Keratinocyte (primary cell): ENCODE measurements around the gene ZNF586.

Source experiments
- EZH2 ChIP-seq: IDR thresholded peaks from one replicate; pipeline ENCODE4 v1.6.1; 2012; ENCODE audit warnings: inconsistent platforms, mild to moderate bottlenecking, low read length, moderate library complexity
- TF ChIP-seq, protein P1 (sequence below), 3 experiments: IDR thresholded peaks in 1 of 3; conservative IDR thresholded peaks in 1 of 3; optimal IDR thresholded peaks in 1 of 3; 2 replicates in 2 of 3; 3 replicates in 1 of 3; pipeline versions ENCODE3 to v1.5.1; 2011; ENCODE audit warnings: low read length in 3 of 3, mild to moderate bottlenecking in 3 of 3, moderate library complexity in 2 of 3, control low read depth in 1 of 3, inconsistent platforms in 1 of 3; ENCODE audit not compliant: insufficient read depth in 2 of 3; ENCODE audit errors: extremely low read depth in 1 of 3

DNA sequence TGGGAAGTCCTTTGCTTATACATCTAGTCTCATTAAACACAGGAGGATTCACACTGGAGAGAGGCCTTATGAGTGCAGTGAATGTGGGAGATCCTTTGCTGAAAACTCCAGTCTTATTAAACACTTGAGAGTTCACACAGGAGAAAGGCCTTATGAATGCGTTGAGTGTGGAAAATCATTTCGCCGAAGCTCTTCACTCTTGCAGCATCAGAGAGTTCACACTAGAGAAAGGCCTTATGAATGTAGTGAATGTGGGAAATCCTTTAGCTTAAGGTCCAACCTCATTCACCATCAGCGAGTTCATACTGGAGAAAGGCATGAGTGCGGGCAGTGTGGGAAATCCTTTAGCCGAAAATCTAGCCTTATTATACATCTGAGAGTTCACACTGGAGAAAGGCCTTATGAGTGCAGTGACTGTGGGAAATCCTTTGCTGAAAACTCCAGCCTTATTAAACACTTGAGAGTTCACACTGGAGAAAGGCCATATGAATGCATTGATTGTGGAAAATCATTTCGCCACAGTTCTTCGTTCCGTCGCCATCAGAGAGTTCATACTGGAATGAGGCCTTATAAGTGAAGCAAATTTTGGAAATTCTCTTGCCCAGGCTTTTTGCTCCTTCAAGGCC, 9.9 kb downstream of the ZNF586 start:
- TF ChIP-seq, protein P1, sequence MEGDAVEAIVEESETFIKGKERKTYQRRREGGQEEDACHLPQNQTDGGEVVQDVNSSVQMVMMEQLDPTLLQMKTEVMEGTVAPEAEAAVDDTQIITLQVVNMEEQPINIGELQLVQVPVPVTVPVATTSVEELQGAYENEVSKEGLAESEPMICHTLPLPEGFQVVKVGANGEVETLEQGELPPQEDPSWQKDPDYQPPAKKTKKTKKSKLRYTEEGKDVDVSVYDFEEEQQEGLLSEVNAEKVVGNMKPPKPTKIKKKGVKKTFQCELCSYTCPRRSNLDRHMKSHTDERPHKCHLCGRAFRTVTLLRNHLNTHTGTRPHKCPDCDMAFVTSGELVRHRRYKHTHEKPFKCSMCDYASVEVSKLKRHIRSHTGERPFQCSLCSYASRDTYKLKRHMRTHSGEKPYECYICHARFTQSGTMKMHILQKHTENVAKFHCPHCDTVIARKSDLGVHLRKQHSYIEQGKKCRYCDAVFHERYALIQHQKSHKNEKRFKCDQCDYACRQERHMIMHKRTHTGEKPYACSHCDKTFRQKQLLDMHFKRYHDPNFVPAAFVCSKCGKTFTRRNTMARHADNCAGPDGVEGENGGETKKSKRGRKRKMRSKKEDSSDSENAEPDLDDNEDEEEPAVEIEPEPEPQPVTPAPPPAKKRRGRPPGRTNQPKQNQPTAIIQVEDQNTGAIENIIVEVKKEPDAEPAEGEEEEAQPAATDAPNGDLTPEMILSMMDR (optimal IDR thresholded peaks at IDR 0.05 in 1 of 3, IDR thresholded peaks at IDR 0.05 in 1 of 3, conservative IDR thresholded peaks at IDR 0.05 in 1 of 3; ENCODE audit: extremely low read depth in 1 of 3, insufficient read depth in 2 of 3, low read length in 3 of 3), result no peak
- TF ChIP-seq EZH2, result no peak
